DOHH2 (cell line): ENCODE data around the gene SVOPL.
"Not testable (repeated sequence)": the region's sequence is repeated elsewhere in the genome, so short reads cannot be mapped to it uniquely, and the experiment has no call there.

Source experiments
- H3F3A ChIP-seq: fragments of 200-600 bp; sonication (generic), shearing (Covaris generic); 2 replicates; pipeline ENCODE4 v1.6.0; 2016; ENCODE audit warnings: antibody characterized with exemption, mild to moderate bottlenecking; ENCODE audit not compliant: control insufficient read depth, insufficient read depth
- H3K27ac ChIP-seq: fragments of 200-600 bp; sonication (generic); 2 replicates; pipeline ENCODE4 v1.5.1; 2014; ENCODE audit warnings: low read depth, mild to moderate bottlenecking, low read length, moderate library complexity
- H3K27me3 ChIP-seq: fragments of 200-600 bp; sonication (generic); 2 replicates; pipeline ENCODE4 v1.6.1; 2014; ENCODE audit warnings: mild to moderate bottlenecking, low read length, mixed read lengths; ENCODE audit not compliant: control insufficient read depth
- H3K36me3 ChIP-seq: fragments of 200-600 bp; sonication (generic); 2 replicates; pipeline ENCODE4 v1.6.1; 2014; ENCODE audit warnings: mild to moderate bottlenecking, low read length, moderate library complexity, mixed read lengths; ENCODE audit not compliant: control insufficient read depth
- H3K4me1 ChIP-seq: fragments of 200-600 bp; sonication (generic); 2 replicates; pipeline ENCODE4 v1.6.1; 2014; ENCODE audit warnings: mild to moderate bottlenecking, low read length, mixed read lengths; ENCODE audit not compliant: control insufficient read depth
- H3K4me2 ChIP-seq: fragments of 200-600 bp; sonication (generic); 2 replicates; pipeline ENCODE4 v1.6.0; 2014; ENCODE audit warnings: mild to moderate bottlenecking, low read length, moderate library complexity
- H3K4me3 ChIP-seq: fragments of 200-600 bp; sonication (generic); 2 replicates; pipeline ENCODE4 v1.5.1; 2014; ENCODE audit warnings: mild to moderate bottlenecking, low read length, mixed read lengths
- H3K79me2 ChIP-seq: fragments of 200-600 bp; sonication (generic); 2 replicates; pipeline ENCODE4 v1.6.1; 2014; ENCODE audit warnings: mild to moderate bottlenecking, low read length, mixed read lengths; ENCODE audit not compliant: control insufficient read depth
- H3K9me2 ChIP-seq: fragments of 200-600 bp; sonication (generic); replicated peaks from 2 replicates; pipeline ENCODE4 v1.6.1; 2014; ENCODE audit warnings: mild to moderate bottlenecking, low read length, mixed read lengths; ENCODE audit not compliant: control insufficient read depth
- H3K9me3 ChIP-seq: fragments of 200-600 bp; sonication (generic); 2 replicates; pipeline ENCODE4 v1.6.1; 2014; ENCODE audit warnings: antibody characterized with exemption, low read length, mixed read lengths; ENCODE audit not compliant: control insufficient read depth, insufficient read depth
- H4K20me1 ChIP-seq: fragments of 200-600 bp; sonication (generic); 2 replicates; pipeline ENCODE4 v1.6.0; 2014; ENCODE audit warnings: low read depth, mild to moderate bottlenecking, antibody characterized with exemption, low read length, moderate library complexity; ENCODE audit not compliant: control insufficient read depth, insufficient read depth
- CTCF ChIP-seq: fragments of 200-600 bp; sonication (generic); IDR thresholded peaks from one replicate; pipeline ENCODE4 v1.5.1; 2014; ENCODE audit warnings: antibody characterized with exemption, mild to moderate bottlenecking, low read depth, low read length; ENCODE audit not compliant: poor library complexity, severe bottlenecking
- EZH2phosphoT487 ChIP-seq: fragments of 200-600 bp; sonication (generic); IDR thresholded peaks from 2 replicates; pipeline ENCODE4 v1.6.1; 2017; ENCODE audit warnings: borderline replicate concordance, mild to moderate bottlenecking, antibody characterized with exemption, low read length, moderate library complexity, mixed read lengths

SVOPL gene

GRCh38 chr7:138690495-138690894 is 10.7 kb downstream of the SVOPL start:
- no peak overlapping the region for H3K4me2 ChIP-seq
- no peaks in the 10 kb centered on the region for H3K4me1 ChIP-seq
- TF ChIP-seq EZH2phosphoT487 = no peak
- no peak for TF ChIP-seq CTCF

GRCh38 chr7:138688037-138688436 is 13.1 kb downstream of the SVOPL start:
- H3K4me3 ChIP-seq, H3F3A ChIP-seq, H3K9me3 ChIP-seq, H4K20me1 ChIP-seq, H3K27ac ChIP-seq, H3K9me2 ChIP-seq, H3K36me3 ChIP-seq, H3K79me2 ChIP-seq, H3K4me2 ChIP-seq, H3K4me1 ChIP-seq, H3K27me3 ChIP-seq: not testable (repeated sequence)

More at GRCh38 chr7:138690495-138690894, 10.7 kb downstream of the SVOPL start:
- no peaks in the 10 kb centered on the region for H4K20me1 ChIP-seq
- H3F3A ChIP-seq = no peaks in the 10 kb centered on the region
- no peak overlapping the region for H3K4me3 ChIP-seq
- no peaks in the 10 kb centered on the region for H3K9me2 ChIP-seq
- no peaks in the 10 kb centered on the region for H3K36me3 ChIP-seq
- H3K27ac ChIP-seq = no peak overlapping the region
- no peaks in the 10 kb centered on the region for H3K27me3 ChIP-seq
- H3K79me2 ChIP-seq = no peaks in the 10 kb centered on the region
- peaks cover 4% of the 10 kb centered on the region; the same call in 1 of the 2 replicates for H3K9me3 ChIP-seq

GRCh38 chr7:138684340-138684739 is 16.8 kb downstream of the SVOPL start:
- H3K27me3 ChIP-seq = no peaks in the 10 kb centered on the region
- H4K20me1 ChIP-seq = no peaks in the 10 kb centered on the region
- H3K4me1 ChIP-seq = no peaks in the 10 kb centered on the region
- H3K79me2 ChIP-seq = no peaks in the 10 kb centered on the region
- H3K9me3 ChIP-seq = no peaks in the 10 kb centered on the region
- H3K9me2 ChIP-seq = no peaks in the 10 kb centered on the region
- no peak overlapping the region for H3K4me2 ChIP-seq
- TF ChIP-seq EZH2phosphoT487 (no peak), CTCF (no peak)
- no peak overlapping the region for H3K27ac ChIP-seq
- no peaks in the 10 kb centered on the region for H3K36me3 ChIP-seq
- H3F3A ChIP-seq = no peaks in the 10 kb centered on the region
- no peak overlapping the region for H3K4me3 ChIP-seq

GRCh38 chr7:138679793-138680192 is 21.4 kb downstream of the SVOPL start:
- Histone ChIP-seq H3K27ac (no peak overlapping the region), H3K4me3 (no peak overlapping the region), H3K9me3 (no peaks in the 10 kb centered on the region), H3K36me3 (no peaks in the 10 kb centered on the region), H3K4me1 (no peaks in the 10 kb centered on the region), H3K9me2 (no peaks in the 10 kb centered on the region), H3K4me2 (no peak overlapping the region), H3K27me3 (no peaks in the 10 kb centered on the region), H3K79me2 (no peaks in the 10 kb centered on the region), H3F3A (no peaks in the 10 kb centered on the region), H4K20me1 (no peaks in the 10 kb centered on the region)
- TF ChIP-seq EZH2phosphoT487 (no peak), CTCF (no peak)
